ENCODE data around the gene ANKS1B.

The ANKS1B gene

GRCh38 chr12:99619389-99620158 lies 365.2 kb downstream of the ANKS1B start:
- Histone ChIP-seq H3K4me2 (ENCODE audit: low read length) (no peak overlapping the region), H2AFZ (ENCODE audit: low read length) (no peak overlapping the region), H3K79me2 (ENCODE audit: insufficient read depth, low read length) (no peaks in the 10 kb centered on the region), H3K9me2 (ENCODE audit: low read depth, low read length) (no peaks in the 10 kb centered on the region), H3K4me1 (ENCODE audit: insufficient read depth, low read length, severe bottlenecking) (peaks cover 27% of the 10 kb centered on the region), H3F3A (ENCODE audit: insufficient read depth, low read length) (no peaks in the 10 kb centered on the region), H3K36me3 (ENCODE audit: insufficient read depth, low read length) (no peaks in the 10 kb centered on the region), H3K27me3 (ENCODE audit: insufficient read depth, low read length) (no peaks in the 10 kb centered on the region), H3K9ac (ENCODE audit: low read length) (no peak overlapping the region), H3K27ac (ENCODE audit: low read depth, low read length, poor library complexity, severe bottlenecking) (peak overlapping the region; percentile 40), H3K4me3 (ENCODE audit: low read depth, low read length, poor library complexity, severe bottlenecking) (no peak overlapping the region), H3K9me3 (ENCODE audit: low read length) (no peaks in the 10 kb centered on the region), H4K20me1 (ENCODE audit: insufficient read depth, low read length) (no peaks in the 10 kb centered on the region)
- TF ChIP-seq, protein P1, sequence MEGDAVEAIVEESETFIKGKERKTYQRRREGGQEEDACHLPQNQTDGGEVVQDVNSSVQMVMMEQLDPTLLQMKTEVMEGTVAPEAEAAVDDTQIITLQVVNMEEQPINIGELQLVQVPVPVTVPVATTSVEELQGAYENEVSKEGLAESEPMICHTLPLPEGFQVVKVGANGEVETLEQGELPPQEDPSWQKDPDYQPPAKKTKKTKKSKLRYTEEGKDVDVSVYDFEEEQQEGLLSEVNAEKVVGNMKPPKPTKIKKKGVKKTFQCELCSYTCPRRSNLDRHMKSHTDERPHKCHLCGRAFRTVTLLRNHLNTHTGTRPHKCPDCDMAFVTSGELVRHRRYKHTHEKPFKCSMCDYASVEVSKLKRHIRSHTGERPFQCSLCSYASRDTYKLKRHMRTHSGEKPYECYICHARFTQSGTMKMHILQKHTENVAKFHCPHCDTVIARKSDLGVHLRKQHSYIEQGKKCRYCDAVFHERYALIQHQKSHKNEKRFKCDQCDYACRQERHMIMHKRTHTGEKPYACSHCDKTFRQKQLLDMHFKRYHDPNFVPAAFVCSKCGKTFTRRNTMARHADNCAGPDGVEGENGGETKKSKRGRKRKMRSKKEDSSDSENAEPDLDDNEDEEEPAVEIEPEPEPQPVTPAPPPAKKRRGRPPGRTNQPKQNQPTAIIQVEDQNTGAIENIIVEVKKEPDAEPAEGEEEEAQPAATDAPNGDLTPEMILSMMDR (IDR thresholded peaks at IDR 0.05; ENCODE audit: low read length) = peak; percentile 88
- no peak for TF ChIP-seq EZH2 (IDR thresholded peaks at IDR 0.05; ENCODE audit: borderline replicate concordance, low read length)

- Histone ChIP-seq H2AFZ (ENCODE audit: low read length) (no peak overlapping the region), H3K79me2 (ENCODE audit: insufficient read depth, low read length) (no peaks in the 10 kb centered on the region), H3K9me3 (ENCODE audit: low read length) (no peaks in the 10 kb centered on the region), H3K4me3 (ENCODE audit: low read depth, low read length, poor library complexity, severe bottlenecking) (no peak overlapping the region), H3K9ac (ENCODE audit: low read length) (no peak overlapping the region), H3K36me3 (ENCODE audit: insufficient read depth, low read length) (no peaks in the 10 kb centered on the region), H3K27me3 (ENCODE audit: insufficient read depth, low read length) (no peaks in the 10 kb centered on the region), H3K27ac (ENCODE audit: low read depth, low read length, poor library complexity, severe bottlenecking) (peak overlapping the region; percentile 7), H3K4me1 (ENCODE audit: insufficient read depth, low read length, severe bottlenecking) (peaks cover 27% of the 10 kb centered on the region), H4K20me1 (ENCODE audit: insufficient read depth, low read length) (no peaks in the 10 kb centered on the region), H3K9me2 (ENCODE audit: low read depth, low read length) (no peaks in the 10 kb centered on the region), H3F3A (ENCODE audit: insufficient read depth, low read length) (no peaks in the 10 kb centered on the region), H3K4me2 (ENCODE audit: low read length) (no peak overlapping the region)
- TF ChIP-seq EZH2 (IDR thresholded peaks at IDR 0.05; ENCODE audit: borderline replicate concordance, low read length) = no peak
- TF ChIP-seq, protein P1 (IDR thresholded peaks at IDR 0.05; ENCODE audit: low read length) = no peak
These were observed 366.1 kb downstream of the ANKS1B start for GRCh38 chr12:99618657-99619056.

GRCh38 chr12:99611599-99611998 lies 373.1 kb downstream of the ANKS1B start:
- H2AFZ ChIP-seq (ENCODE audit: low read length) = no peak overlapping the region
- no peaks in the 10 kb centered on the region for H4K20me1 ChIP-seq (ENCODE audit: insufficient read depth, low read length)
- H3K4me3 ChIP-seq (ENCODE audit: low read depth, low read length, poor library complexity, severe bottlenecking) = no peak overlapping the region
- no peak overlapping the region for H3K4me2 ChIP-seq (ENCODE audit: low read length)
- H3K9me3 ChIP-seq (ENCODE audit: low read length) = no peaks in the 10 kb centered on the region
- peaks cover 31% of the 10 kb centered on the region for H3K4me1 ChIP-seq (ENCODE audit: insufficient read depth, low read length, severe bottlenecking)
- TF ChIP-seq, protein P1 (IDR thresholded peaks at IDR 0.05; ENCODE audit: low read length) = no peak
- no peak for TF ChIP-seq EZH2 (IDR thresholded peaks at IDR 0.05; ENCODE audit: borderline replicate concordance, low read length)
- H3K27ac ChIP-seq (ENCODE audit: low read depth, low read length, poor library complexity, severe bottlenecking) = no peak overlapping the region
- H3F3A ChIP-seq (ENCODE audit: insufficient read depth, low read length) = no peaks in the 10 kb centered on the region
- H3K27me3 ChIP-seq (ENCODE audit: insufficient read depth, low read length) = no peaks in the 10 kb centered on the region
- no peaks in the 10 kb centered on the region for H3K36me3 ChIP-seq (ENCODE audit: insufficient read depth, low read length)
- H3K79me2 ChIP-seq (ENCODE audit: insufficient read depth, low read length) = no peaks in the 10 kb centered on the region
- H3K9ac ChIP-seq (ENCODE audit: low read length) = no peak overlapping the region
- H3K9me2 ChIP-seq (ENCODE audit: low read depth, low read length) = no peaks in the 10 kb centered on the region

Measured in OCI-LY1 (cell line).